BJ (cell line): ENCODE measurements around the gene PCDHAC2. TPM values are rescaled to one million over a fixed set of nuclear protein-coding genes. Genes with fewer than 3 reads are reported as not detected.

Experiments
- polyA plus RNA-seq: library from polyadenylated mRNA; depleted of rRNA; stranded (reverse); fragments of >200 nt; gene quantifications from 2 replicates; pipeline ENCODE4 v1.2.3, GENCODE V29; 2011; rRNA removed
- small RNA-seq: library from RNA; depleted of rRNA; stranded (forward); fragments of <200 nt; gene quantifications from one replicate; pipeline ENCODE3, GENCODE V24; 2012; ENCODE audit warnings: low replicate concordance, low read depth; ENCODE audit not compliant: insufficient read length

The PCDHAC2 gene
- polyA plus RNA-seq, 1 experiment = 0.06 TPM

Small RNA genes within 50 kb of the gene (small RNA-seq; reads per million reads assigned to genes)
- not detected for gene AC010223.1

Other genes starting within 250 kb of the PCDHAC2 start
- gene PCDHA1, start 180.3 kb upstream of the PCDHAC2 start, polyA plus RNA-seq = 0.04 and 0.12 TPM in 2 replicates
- 0.02 TPM in 1 of 2 replicates, not detected in the other for gene PCDHA2, start 171.6 kb upstream of the PCDHAC2 start, polyA plus RNA-seq
- gene PCDHA3, start 165.4 kb upstream of the PCDHAC2 start, polyA plus RNA-seq = 0.16 and 0.21 TPM in 2 replicates
- gene PCDHA4, start 159.4 kb upstream of the PCDHAC2 start, polyA plus RNA-seq = 0.22 and 0.25 TPM in 2 replicates
- gene PCDHA5, start 144.9 kb upstream of the PCDHAC2 start, polyA plus RNA-seq = not detected in 2 replicates
- 0.02 and 0.09 TPM in 2 replicates for gene PCDHA6, start 138.5 kb upstream of the PCDHAC2 start, polyA plus RNA-seq
- 0.44 TPM in 2 replicates for gene PCDHA7, start 132.2 kb upstream of the PCDHAC2 start, polyA plus RNA-seq
- gene PCDHA8, start 125.3 kb upstream of the PCDHAC2 start, polyA plus RNA-seq = 0.01 and 0.02 TPM in 2 replicates
- 0.01 and 0.06 TPM in 2 replicates for gene PCDHA9, start 118.1 kb upstream of the PCDHAC2 start, polyA plus RNA-seq
- gene PCDHA10, start 110.6 kb upstream of the PCDHAC2 start, polyA plus RNA-seq = 0.02 TPM in 2 replicates
- gene PCDHA11, start 97.5 kb upstream of the PCDHAC2 start, polyA plus RNA-seq = not detected in 2 replicates
- gene PCDHA12, start 91.2 kb upstream of the PCDHAC2 start, polyA plus RNA-seq = not detected in 2 replicates
- gene PCDHA13, start 84.4 kb upstream of the PCDHAC2 start, polyA plus RNA-seq = not detected in 2 replicates
- 0.02 TPM in 1 of 2 replicates, not detected in the other for gene PCDHAC1, start 40.2 kb upstream of the PCDHAC2 start, polyA plus RNA-seq
- gene PCDHB1, start 84.9 kb downstream of the PCDHAC2 start, polyA plus RNA-seq = not detected in 2 replicates
- gene PCDHB2, start 128.1 kb downstream of the PCDHAC2 start, polyA plus RNA-seq = 0.42 and 0.99 TPM in 2 replicates
- gene PCDHB3, start 134.0 kb downstream of the PCDHAC2 start, polyA plus RNA-seq = 0.23 and 0.31 TPM in 2 replicates
- 0.02 TPM in 2 replicates for gene PCDHB4, start 155.3 kb downstream of the PCDHAC2 start, polyA plus RNA-seq
- 0.18 and 0.22 TPM in 2 replicates for gene PCDHB5, start 168.7 kb downstream of the PCDHAC2 start, polyA plus RNA-seq
- 0.20 and 0.26 TPM in 2 replicates for gene PCDHB6, start 183.6 kb downstream of the PCDHAC2 start, polyA plus RNA-seq
- gene PCDHB7, start 206.2 kb downstream of the PCDHAC2 start, polyA plus RNA-seq = 0.31 and 0.44 TPM in 2 replicates
- gene PCDHB8, start 211.3 kb downstream of the PCDHAC2 start, polyA plus RNA-seq = 0.11 and 0.17 TPM in 2 replicates
- gene PCDHB16, start 215.9 kb downstream of the PCDHAC2 start, polyA plus RNA-seq = 0.21 and 0.32 TPM in 2 replicates
- gene PCDHB9, start 220.7 kb downstream of the PCDHAC2 start, polyA plus RNA-seq = 0.22 and 0.49 TPM in 2 replicates
- 0.18 and 0.28 TPM in 2 replicates for gene PCDHB10, start 225.9 kb downstream of the PCDHAC2 start, polyA plus RNA-seq
- gene PCDHB11, start 233.2 kb downstream of the PCDHAC2 start, polyA plus RNA-seq = 0.10 and 0.22 TPM in 2 replicates
- 0.09 and 0.13 TPM in 2 replicates for gene PCDHB12, start 242.2 kb downstream of the PCDHAC2 start, polyA plus RNA-seq
- gene PCDHB13, start 247.4 kb downstream of the PCDHAC2 start, polyA plus RNA-seq = 0.16 and 0.23 TPM in 2 replicates